SK-N-SH (cell line): ENCODE measurements around the gene TUBA1B.

Experiments
- NRF1 ChIP-seq: IDR thresholded peaks from 2 replicates; pipeline ENCODE4 v1.6.1; 2012; ENCODE audit warnings: low read depth, mild to moderate bottlenecking, low read length
- SMC3 ChIP-seq: IDR thresholded peaks from 2 replicates; pipeline ENCODE4 v1.6.1; 2012; ENCODE audit warnings: low read depth, low read length, improper control_type of control experiment

DNA sequence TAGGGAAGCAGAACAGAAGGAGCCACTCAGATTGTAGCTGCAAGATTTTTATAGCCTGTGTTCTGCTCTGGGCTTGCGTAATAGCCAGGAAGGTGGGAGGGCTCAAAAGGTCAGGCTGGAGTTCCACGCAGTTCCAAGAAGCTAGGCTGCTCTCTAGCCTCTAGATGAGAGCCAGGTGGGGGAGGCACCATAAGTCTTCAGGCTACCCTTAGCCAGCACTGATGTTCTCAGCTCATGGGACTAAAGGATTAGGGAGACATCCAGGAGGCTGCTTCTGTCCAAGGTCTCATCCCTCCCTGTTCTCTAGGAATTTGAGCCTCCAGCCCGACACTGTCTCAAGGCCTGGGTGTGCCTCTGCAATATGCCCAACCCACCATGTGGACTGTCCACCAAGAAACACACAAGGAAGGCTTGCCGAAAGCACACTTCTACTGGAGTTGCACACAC lies 22.2 kb downstream of the TUBA1B start:
- TF ChIP-seq SMC3 (no peak), NRF1 (no peak)
